ENCODE data around the gene SPART. TPM values are rescaled to one million over a fixed set of nuclear protein-coding genes. Genes with fewer than 3 reads are reported as not detected.

The SPART gene
- total and polyA plus RNA-seq, 2 of the 8 experiments (the other 6 are each of a cell fraction or from before 2014, with no cell fraction given), result 27.2 to 74.1 TPM

DNA sequence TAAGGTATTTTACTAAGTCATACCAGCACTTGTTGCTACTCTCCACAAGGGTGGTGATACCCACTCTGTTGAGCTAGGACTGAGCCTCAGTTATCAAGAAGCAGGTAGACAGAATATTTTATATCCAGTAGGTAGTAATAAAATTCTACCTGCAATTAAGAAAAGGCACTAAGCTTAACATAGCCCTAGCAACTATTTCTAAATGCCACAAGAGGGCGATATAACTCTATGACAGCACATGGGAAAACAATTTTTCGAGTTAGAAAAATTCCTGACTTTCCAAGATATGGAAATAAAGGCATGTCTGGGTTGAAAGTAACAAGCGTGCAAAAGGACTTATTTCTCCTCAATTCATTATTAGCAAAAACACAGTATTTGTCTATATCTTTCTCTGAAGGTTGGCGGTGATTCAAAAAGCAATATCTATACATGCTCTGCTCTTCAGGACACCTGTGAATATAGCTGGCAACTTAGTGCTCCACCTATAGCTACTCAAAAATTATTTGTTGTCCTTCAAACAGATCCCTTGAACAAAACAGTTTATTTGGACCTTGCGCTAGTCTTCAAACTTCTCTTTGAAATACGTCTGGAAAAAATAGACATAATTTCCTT lies 63.3 kb downstream of the SPART start (continued):
- TF ChIP-seq TCF12 (IDR thresholded peaks at IDR 0.05; ENCODE audit: low read depth, low read length) (no peak), POU5F1 (IDR thresholded peaks at IDR 0.05; ENCODE audit: low read depth, low read length) (no peak), PHF8 (conservative IDR thresholded peaks at IDR 0.05; ENCODE audit: low read depth, low read length) (no peak), TBP (IDR thresholded peaks at IDR 0.05; ENCODE audit: low read depth, low read length) (no peak), SIN3A (conservative IDR thresholded peaks at IDR 0.05 in 1 of 2, IDR thresholded peaks at IDR 0.05 in 1 of 2; ENCODE audit: low read depth in 1 of 2, low read length in 2 of 2) (no peak), TEAD4 (IDR thresholded peaks at IDR 0.05; ENCODE audit: low read depth, low read length) (peak; percentile 33; the same call in 1 of the 2 replicates), SAP30 (IDR thresholded peaks at IDR 0.05; ENCODE audit: insufficient read depth, insufficient replicate concordance, low read length) (no peak), CBX5 (IDR thresholded peaks at IDR 0.05; ENCODE audit: low read depth, low read length) (no peak), KDM5A (IDR thresholded peaks at IDR 0.05; ENCODE audit: low read length) (no peak), RBBP5 (IDR thresholded peaks at IDR 0.05; ENCODE audit: borderline replicate concordance, low read depth, low read length) (no peak)
- TF ChIP-seq, protein P1, sequence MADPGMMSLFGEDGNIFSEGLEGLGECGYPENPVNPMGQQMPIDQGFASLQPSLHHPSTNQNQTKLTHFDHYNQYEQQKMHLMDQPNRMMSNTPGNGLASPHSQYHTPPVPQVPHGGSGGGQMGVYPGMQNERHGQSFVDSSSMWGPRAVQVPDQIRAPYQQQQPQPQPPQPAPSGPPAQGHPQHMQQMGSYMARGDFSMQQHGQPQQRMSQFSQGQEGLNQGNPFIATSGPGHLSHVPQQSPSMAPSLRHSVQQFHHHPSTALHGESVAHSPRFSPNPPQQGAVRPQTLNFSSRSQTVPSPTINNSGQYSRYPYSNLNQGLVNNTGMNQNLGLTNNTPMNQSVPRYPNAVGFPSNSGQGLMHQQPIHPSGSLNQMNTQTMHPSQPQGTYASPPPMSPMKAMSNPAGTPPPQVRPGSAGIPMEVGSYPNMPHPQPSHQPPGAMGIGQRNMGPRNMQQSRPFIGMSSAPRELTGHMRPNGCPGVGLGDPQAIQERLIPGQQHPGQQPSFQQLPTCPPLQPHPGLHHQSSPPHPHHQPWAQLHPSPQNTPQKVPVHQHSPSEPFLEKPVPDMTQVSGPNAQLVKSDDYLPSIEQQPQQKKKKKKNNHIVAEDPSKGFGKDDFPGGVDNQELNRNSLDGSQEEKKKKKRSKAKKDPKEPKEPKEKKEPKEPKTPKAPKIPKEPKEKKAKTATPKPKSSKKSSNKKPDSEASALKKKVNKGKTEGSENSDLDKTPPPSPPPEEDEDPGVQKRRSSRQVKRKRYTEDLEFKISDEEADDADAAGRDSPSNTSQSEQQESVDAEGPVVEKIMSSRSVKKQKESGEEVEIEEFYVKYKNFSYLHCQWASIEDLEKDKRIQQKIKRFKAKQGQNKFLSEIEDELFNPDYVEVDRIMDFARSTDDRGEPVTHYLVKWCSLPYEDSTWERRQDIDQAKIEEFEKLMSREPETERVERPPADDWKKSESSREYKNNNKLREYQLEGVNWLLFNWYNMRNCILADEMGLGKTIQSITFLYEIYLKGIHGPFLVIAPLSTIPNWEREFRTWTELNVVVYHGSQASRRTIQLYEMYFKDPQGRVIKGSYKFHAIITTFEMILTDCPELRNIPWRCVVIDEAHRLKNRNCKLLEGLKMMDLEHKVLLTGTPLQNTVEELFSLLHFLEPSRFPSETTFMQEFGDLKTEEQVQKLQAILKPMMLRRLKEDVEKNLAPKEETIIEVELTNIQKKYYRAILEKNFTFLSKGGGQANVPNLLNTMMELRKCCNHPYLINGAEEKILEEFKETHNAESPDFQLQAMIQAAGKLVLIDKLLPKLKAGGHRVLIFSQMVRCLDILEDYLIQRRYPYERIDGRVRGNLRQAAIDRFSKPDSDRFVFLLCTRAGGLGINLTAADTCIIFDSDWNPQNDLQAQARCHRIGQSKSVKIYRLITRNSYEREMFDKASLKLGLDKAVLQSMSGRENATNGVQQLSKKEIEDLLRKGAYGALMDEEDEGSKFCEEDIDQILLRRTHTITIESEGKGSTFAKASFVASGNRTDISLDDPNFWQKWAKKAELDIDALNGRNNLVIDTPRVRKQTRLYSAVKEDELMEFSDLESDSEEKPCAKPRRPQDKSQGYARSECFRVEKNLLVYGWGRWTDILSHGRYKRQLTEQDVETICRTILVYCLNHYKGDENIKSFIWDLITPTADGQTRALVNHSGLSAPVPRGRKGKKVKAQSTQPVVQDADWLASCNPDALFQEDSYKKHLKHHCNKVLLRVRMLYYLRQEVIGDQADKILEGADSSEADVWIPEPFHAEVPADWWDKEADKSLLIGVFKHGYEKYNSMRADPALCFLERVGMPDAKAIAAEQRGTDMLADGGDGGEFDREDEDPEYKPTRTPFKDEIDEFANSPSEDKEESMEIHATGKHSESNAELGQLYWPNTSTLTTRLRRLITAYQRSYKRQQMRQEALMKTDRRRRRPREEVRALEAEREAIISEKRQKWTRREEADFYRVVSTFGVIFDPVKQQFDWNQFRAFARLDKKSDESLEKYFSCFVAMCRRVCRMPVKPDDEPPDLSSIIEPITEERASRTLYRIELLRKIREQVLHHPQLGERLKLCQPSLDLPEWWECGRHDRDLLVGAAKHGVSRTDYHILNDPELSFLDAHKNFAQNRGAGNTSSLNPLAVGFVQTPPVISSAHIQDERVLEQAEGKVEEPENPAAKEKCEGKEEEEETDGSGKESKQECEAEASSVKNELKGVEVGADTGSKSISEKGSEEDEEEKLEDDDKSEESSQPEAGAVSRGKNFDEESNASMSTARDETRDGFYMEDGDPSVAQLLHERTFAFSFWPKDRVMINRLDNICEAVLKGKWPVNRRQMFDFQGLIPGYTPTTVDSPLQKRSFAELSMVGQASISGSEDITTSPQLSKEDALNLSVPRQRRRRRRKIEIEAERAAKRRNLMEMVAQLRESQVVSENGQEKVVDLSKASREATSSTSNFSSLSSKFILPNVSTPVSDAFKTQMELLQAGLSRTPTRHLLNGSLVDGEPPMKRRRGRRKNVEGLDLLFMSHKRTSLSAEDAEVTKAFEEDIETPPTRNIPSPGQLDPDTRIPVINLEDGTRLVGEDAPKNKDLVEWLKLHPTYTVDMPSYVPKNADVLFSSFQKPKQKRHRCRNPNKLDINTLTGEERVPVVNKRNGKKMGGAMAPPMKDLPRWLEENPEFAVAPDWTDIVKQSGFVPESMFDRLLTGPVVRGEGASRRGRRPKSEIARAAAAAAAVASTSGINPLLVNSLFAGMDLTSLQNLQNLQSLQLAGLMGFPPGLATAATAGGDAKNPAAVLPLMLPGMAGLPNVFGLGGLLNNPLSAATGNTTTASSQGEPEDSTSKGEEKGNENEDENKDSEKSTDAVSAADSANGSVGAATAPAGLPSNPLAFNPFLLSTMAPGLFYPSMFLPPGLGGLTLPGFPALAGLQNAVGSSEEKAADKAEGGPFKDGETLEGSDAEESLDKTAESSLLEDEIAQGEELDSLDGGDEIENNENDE (IDR thresholded peaks at IDR 0.05; ENCODE audit: insufficient replicate concordance, low read length), result no peak

Measured in H1 (cell line).